Activated CD8-positive, alpha-beta memory T cell treated with anti-CD3 and anti-CD28 coated beads, Interleukin-2, amount 50 U/mL, for 24 hours (primary cell): ENCODE data around the gene SNX20.

Experiments
- DNase-seq: peaks from one replicate; pipeline ENCODE4 v3.0.0-alpha.2; 2020; ENCODE audit errors: extremely low read depth

SNX20 gene

DNA sequence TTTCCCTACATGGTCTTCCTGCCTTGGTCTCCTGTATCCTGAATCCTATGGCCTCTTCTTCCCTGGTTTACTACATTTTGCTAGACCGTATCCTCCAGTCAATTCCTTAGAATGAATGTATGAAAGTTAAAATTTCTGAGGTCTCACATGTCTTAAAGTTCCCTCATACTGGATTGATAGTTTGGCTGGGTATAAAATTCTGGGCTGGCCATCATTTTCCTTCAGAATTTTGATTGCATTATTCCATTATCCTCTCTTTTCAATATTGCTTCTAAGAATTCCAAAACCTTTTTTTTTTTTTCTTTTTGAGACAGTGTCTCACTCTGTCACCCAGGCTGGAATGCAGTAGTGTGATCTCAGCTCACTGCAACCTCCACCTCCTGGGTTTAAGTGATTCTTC lies 23.1 kb upstream of the SNX20 start:
- DNase-seq, result no peak

DNA sequence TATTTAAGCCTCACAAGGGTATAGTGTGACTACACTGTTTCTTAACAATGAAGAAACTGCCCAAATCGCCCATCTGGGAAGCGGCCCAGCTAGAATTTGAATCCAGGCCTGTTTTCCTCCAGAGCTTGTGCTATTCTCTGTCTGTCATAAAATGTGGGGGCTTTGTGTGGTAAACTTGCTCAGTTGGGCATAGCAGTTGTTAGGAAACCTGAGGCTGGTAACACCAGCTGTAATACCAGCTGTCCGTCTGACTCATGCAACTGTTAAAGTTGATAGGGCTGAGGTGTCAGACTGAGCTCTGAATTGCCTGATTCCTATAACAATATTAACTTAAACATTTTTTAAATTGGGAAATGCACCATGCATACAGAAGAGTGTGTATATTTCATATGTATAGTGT lies 21.6 kb upstream of the SNX20 start:
- no peak for DNase-seq

DNA sequence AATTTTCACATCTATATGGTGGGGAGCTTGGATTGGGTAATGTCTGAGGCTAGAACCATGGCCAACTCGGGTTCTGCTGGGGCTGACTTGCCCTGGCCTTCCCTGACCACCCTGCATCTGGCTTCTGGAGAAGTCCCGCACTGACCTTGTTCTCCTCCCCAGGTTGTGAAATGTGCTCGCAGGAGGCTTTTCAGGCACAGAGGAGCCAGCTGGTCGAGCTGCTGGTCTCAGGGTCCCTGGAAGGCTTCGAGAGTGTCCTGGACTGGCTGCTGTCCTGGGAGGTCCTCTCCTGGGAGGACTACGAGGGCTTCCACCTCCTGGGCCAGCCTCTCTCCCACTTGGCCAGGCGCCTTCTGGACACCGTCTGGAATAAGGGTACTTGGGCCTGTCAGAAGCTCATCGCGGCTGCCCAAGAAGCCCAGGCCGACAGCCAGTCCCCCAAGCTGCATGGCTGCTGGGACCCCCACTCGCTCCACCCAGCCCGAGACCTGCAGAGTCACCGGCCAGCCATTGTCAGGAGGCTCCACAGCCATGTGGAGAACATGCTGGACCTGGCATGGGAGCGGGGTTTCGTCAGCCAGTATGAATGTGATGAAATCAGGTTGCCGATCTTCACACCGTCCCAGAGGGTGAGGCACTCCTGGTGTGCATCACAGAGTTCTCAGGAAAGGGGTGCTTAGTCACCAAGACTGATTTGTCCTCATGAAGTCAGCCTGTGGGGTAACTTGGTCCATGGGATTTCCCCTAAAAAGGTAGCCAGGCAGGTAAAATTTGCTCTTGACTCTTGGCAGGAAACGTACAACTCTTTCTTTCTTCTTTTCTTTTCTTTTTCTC lies 18.4 kb upstream of the SNX20 start:
- peak; percentile 54 for DNase-seq

DNA sequence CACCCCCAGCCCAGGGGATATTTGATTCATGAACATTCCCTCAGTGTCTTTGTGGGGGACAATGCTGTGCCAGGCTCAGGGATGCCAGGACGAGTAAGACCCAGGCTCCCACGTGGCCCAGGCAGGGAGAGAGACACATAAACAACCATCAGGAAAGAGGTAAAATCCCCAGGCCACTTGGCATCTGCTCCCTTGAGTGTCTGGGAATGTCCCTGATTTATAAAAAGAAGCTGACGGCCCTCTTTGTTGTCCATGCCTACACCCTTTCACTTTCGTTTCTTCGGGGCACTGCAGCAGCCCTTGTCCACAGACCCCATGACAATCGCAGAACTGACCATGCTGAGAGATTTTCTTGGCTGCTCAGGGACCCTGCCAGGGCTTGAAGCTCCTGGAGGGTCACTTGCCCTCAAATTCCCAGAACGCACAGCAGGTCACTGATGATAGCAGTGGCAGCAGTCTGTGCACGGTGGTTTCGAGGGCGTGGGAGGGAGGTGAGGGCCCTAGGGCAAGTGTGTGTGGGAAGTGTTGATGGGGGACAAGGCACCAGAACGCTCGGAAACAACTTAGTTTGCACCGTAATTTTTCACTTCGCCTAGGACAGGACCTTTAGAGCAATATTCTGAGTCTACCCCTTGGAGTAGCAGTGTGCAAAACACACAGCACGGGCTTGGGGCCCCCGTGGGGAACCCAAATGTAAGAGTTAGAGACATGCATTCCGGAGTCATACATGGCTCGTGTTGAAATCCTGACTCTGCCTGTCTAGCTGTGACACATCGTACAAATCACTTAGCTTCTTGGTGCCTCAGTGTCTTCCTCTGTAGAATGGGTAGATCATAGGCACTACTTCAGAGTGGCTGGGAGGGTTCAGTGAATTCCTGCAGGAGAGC lies 17.0 kb upstream of the SNX20 start:
- no peak for DNase-seq

DNA sequence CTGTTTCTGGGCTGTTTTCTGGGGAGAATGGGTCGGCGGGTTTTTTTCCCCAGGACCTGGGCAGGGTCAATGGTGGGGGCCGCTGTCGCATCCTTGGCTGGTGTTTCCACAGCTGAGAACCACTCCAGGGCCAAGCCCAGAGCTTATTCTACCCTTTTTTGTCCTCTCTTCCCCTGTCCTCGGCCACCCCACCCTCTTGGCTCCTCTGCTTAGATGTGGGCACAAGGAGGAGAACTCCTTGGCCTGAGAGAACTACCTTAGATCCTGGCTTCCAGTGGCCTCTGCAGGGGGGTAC lies 16.3 kb upstream of the SNX20 start:
- DNase-seq, result no peak

DNA sequence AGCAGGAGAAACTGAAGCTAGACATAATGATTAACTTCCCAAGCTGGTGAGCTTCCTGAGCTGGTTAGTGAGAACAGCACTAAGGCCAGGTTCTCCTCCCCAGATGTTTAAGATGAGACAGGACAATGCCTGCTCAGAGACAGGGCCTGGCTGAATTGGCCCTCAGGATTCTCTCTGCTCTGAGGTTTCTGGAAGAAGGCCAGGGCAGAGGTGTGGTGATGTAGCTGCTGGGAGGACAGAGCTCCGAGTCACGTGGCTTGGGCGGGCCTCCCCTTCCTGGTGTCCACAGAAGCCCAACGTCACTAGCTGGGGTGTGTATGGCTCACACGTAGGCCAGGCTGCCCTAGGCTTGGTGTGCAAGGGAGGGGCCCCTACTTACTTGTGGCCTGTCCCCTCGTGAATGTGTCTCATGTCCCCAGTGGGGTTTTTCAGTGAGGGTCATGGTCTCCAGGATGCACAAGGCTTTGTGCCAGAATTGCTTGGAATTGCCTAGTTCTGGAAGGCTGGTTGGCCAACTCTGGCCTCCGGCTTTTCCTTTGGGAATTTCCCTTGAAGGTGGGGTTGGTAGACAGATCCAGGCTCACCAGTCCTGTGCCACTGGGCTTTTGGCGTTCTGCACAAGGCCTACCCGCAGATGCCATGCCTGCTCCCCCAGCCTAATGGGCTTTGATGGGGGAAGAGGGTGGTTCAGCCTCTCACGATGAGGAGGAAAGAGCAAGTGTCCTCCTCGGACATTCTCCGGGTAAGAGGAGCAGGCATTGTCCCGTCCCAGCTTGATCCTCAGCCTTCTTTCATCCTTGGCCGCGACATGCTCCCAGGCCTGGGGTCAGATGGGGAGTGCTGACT lies 15.7 kb upstream of the SNX20 start:
- no peak for DNase-seq

DNA sequence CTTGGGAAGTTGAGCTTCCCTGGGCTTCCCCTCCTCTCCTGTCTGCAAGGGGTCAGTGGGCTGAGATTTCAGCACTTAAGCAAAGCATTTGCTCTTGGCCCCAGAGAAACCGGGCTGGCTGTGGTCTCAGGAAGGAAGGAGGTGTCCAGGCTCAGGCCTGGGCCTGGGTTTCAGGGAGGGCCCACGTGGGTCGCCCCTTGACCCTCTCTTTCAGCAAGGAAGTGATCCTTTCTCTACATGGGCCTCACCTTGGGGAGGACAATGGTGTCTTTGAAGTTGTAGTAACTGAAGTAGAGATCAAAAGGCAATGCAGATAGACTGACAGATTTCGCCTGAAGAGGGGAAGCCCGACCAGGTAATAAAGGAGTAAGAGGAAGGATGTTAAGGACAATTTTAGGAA lies 15.0 kb upstream of the SNX20 start:
- DNase-seq, result no peak

DNA sequence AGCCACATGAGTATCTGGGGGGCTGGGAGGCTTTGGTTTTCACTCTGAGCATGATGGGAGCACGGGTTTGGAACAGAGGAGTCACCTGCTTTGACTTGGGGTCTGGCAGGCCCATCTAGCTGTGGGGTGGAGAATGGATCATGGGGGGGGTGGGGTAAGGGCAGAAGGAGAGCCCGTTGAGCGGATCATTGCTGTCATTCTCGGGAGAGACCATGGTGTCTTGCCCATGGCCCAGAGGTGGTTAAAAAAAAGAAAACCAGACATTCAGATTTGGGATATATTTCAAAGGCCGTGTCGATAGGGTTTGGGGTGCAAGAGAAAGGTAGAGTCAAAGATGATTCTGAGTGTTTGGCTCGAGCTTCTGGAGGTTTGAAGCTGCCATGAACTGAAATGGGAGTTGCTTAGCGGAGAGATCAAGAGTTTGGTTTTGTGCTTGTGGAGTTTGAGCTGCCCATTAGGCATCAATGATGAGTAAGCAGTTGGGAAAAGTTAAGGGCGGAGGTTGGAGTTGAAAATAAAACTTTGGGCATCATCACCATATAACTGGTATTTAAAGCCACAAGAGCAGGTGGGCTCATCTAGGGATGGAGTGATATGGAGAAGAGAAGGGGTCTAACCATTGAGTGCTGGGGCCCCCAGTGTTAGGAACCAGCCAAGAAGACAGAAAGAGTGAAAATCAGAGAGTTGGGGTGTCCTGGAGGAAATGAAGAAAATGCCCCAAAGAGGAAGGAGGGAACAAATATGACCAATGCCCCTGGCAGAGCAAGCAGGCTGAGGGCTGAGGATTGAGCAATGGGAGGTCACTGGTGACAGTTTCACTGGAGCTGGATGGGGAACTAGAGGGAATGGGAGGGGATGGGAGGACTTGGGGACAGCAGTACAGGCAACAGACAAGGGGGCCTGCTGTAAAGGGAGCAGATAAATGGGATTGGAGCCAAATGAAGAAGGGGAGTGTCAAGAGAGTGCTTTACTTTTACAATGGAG lies 14.2 kb upstream of the SNX20 start:
- no peak for DNase-seq

DNA sequence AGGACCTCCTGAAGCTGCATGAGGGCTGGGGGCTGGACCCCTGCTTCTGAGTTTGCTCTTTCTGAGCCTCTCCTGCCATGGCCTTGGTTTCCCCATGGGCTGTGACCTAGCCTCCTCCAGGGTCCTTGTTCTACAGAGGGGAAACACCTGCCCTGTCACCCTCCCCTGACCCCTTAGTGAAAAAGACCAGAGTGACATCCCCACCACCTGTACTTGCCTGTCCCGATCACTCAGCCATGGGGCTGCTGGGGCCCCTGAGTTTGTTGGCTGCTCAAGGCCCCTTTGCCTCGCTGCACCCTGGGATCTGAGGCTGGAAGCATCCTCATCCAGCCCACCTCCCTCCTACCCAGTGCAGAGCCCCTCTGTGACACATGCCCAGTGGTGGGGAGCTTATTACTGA lies 13.1 kb upstream of the SNX20 start:
- no peak for DNase-seq

DNA sequence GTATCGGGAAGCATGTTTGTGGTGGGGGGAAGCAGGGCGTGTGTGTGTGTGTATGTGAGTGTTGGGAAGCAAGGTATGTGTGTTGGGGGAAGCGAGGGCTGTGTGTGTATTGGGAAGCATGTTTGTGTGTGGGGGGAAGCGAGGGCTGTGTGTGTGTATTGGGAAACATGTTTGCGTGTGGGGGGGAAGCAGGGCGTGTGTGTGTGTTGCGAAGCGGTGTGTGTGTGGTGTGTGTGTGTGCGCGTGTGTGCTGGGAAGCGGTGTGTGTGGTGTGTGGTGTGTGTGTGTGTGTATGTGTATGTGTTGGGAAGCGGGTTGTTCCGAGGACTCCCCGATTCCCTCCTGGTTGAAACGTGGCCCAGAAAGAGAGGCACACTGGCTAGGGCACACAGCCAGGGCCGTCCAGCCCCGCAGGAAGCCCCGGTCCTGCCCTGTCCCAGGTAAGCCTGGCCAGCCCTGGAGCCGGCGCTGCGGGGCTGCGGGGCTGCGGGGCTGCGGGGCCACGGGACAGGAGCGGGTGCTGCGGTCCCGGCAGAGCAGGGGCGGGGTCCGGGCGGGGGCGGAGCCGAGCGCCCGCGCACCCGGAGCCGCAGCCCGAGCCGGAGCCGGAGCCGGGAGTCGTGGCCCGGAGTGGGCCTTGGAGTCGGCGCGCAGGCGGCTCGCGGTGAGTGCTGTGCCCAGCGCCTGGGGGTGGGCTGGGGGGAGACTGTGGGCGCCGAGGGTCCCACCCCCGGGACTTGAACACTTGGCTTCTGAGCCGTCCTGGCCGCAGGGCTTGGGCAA lies 12.1 kb upstream of the SNX20 start, which contains the start of gene NOD2:
Gene NOD2 (plus strand): TSS at position 608 of the 783 bp plus-strand sequence. CDS start 5,890 bp downstream, outside the sequence.
- DNase-seq, result no peak

DNA sequence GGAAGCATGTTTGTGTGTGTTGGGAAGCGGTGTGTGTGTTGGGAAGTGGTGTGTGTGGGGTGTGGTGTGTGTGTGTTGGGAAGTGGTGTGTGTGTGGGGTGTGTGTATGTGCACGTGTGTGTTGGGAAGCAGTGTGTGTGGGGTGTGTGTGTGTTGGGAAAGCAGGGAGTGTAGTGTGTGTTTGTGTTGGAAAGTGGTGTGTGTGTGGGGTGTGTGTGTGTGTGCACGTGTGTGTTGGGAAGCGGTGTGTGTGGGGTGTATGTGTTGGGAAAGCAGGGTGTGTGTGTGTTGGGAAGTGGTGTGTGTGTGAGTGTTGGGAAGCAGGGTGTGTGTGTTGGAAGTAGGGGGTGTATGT lies 11.5 kb upstream of the SNX20 start:
- DNase-seq, result no peak

DNA sequence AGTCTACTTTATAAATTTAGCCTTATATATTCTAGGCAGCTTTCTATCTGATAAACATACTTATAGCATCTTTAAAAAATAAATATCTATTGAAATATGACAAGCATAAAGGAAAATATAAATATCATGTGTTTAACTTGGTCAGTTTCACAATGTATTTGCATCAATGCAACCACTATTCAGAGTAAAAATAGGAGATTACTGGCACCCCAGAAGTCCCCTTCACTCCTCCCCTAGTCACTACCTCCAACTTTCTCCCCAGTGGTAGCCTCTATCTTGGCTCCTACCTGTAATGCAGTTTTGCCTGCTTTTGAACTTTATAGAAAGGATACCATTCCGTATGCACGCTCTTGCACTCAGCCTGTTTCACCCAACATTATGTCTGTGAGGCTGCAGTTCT lies 9.1 kb upstream of the SNX20 start:
- no peak for DNase-seq

DNA sequence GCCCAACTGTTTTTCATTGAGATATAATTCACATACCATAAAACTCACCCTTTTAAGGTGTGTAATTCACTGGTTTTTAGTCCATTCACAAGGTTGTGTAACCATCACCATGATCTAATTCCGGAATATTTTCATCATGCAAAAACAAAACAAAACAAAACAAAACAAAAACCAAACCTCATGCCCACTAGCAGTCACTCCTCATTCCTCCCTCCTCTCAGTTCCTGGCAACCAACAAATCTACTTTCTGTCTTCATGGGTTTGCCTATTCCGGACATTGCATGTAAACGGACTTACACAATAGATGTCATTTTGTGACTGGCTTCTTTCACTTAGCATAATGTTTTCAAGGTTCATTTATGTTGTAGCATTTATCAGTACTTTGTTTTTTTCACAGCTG lies 7.8 kb upstream of the SNX20 start:
- DNase-seq, result no peak

DNA sequence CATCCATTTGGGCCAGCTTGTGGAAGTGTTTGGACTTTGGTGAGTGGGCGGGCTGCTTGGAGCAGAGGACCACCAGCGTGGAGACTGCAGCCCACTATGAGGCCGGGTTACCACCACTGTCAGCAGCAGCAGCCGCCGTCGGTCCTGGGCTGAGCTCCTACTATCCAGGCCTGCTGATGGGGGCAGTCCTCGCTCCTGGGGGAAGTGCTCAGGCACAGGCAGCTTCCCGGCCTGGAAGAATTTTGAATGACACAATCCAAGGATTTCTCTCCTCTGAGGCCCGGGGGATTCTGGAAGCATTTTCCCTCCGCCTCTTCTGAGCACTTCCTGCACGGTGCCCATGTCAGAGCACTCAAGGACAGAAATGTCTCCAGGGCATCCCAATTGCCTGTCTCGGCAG lies 7.0 kb upstream of the SNX20 start:
- no peak for DNase-seq

DNA sequence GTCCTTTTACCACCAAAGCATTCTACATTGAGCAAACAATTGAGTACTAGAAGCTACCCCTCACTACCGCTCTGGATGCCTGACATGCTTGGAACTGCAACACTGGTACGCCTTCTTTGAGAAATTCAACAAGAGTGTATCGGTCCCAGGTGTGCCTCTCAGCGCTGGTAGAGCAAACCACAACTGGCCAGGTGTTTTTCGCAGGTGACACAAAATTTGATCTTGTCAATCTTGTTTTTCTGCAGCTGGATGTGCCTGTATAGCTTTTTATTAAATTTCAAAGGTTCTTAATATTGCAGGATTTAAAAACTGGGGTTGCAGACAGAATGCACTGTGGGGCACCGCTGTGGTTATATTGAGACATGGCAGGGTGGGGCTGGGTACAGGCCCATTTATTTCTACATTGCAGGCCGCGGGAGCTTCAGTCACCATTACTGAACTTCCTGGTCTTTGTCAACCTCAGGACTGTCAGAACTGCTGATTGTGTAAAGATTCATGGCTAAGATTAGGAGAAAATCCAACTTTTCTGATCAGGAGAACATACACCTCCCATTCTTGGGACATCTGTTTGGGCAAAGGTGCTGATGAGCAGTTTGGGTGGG lies 4.5 kb upstream of the SNX20 start:
- DNase-seq, result no peak

DNA sequence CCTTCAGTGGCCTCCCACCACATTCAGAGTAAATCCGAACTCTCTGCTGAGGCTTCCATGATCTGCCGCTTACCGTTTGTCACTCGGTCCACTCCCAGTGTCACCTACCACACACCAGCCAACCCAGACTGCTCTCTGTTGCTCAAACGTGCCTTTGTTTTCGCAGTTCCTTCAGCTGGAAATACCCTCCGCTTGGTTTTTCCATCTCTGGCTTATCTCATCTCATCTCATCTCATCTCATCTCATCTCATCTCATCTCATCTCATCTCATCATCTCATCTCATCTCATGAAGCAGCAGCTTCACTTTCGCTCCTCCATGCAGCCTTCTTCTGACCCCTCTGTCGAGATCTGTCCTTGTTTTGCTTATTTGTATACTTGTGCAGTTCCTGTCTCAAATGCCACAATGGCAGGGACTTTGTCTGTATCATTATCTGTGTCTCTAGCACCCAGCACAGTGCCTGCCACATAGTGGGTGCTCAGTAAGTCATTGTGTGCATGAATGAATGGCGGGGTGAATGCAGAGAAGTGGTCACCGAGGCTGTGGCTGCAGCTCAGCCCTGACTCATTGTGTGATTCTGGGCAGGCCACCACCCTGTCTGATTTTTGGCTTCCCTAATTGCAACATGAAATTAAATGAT lies 3.8 kb upstream of the SNX20 start:
- no peak for DNase-seq

DNA sequence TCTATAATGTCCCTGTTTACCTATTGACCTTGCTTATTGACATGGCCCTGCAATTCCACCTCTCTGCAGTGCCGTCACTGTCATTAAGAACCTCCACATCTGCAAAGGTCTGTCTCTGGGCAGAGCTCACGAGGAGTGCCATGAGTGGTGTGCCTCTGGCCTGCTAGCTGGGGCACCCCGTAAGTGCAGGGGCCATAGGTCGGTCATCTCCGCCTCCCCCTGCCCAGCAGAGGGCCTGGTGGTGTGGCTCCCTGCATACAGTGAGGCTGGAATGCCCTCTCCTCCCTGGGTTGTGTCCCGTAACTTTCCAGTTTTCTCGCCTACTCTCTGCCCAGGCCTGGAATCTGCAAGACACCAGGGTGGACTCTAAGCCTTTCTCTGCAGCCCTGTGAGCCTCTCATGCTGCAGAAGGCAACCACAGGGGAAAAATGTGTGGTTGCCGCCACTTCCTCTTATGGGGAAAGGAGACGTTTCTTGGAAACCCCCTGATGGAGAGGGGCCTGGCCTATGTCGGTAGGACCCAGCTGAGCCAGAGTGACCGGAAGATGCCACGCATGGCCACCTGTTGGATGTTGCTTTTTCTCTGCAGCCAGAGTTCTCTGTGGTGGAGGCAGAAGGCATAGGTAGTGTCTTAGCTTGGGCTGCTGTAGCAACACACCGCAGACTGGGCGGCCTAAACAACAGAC lies 2.7 kb upstream of the SNX20 start:
- DNase-seq, result no peak

DNA sequence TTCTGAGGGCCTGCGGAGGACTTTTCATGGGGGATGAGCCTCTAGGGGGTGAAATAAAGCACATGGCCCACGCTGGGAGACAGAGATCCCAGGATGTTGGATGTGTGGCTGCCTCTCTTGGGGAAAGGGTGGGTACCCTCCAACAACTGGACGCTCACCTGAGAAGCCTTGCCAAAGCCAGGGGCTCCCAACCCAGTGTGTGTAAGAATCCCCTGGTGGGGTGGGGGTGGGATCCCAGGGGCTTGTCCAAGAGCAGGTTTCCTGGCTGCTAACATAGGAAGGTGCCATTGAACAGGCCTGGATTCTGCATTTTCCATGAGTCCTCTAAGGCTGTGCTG lies 587 bp downstream of the SNX20 start:
- no peak for DNase-seq
